ACC112 (cell line): Measurements from ENCODE around the gene LRFN3.
"Not testable (repeated sequence)": the region's sequence is repeated elsewhere in the genome, so short reads cannot be mapped to it uniquely, and the experiment has no call there.

Source experiments
- H2AFZ ChIP-seq: fragments of 200-600 bp; sonication (generic); one replicate; pipeline ENCODE4 v1.6.0; 2017; ENCODE audit warnings: antibody characterized with exemption, low read length; ENCODE audit not compliant: unreplicated experiment
- H3K27ac ChIP-seq: fragments of 200-600 bp; sonication (generic); 2 replicates; pipeline ENCODE4 v1.5.1; 2014; ENCODE audit warnings: low read depth, mild to moderate bottlenecking, antibody characterized with exemption, low read length, moderate library complexity
- H3K27me3 ChIP-seq: fragments of 200-600 bp; sonication (generic); 2 replicates; pipeline ENCODE4 v1.6.1; 2014; ENCODE audit warnings: mild to moderate bottlenecking, antibody characterized with exemption, low read length, moderate library complexity, mixed read lengths; ENCODE audit not compliant: insufficient read depth
- H3K36me3 ChIP-seq: fragments of 200-600 bp; sonication (generic); 2 replicates; pipeline ENCODE4 v1.6.1; 2016; ENCODE audit warnings: mild to moderate bottlenecking, antibody characterized with exemption, low read length, moderate library complexity, mixed read lengths; ENCODE audit not compliant: insufficient read depth
- H3K4me1 ChIP-seq: fragments of 200-600 bp; sonication (generic); one replicate; pipeline ENCODE4 v1.6.1; 2016; ENCODE audit warnings: low read length, mixed read lengths; ENCODE audit not compliant: insufficient read depth, unreplicated experiment, control insufficient read depth
- H3K4me3 ChIP-seq: fragments of 200-600 bp; sonication (generic); 2 replicates; pipeline ENCODE4 v1.5.1; 2014; ENCODE audit warnings: mild to moderate bottlenecking, low read depth, low read length
- H3K79me2 ChIP-seq: fragments of 200-600 bp; sonication (generic); one replicate; pipeline ENCODE4 v1.6.0; 2016; ENCODE audit warnings: low read length; ENCODE audit not compliant: control insufficient read depth, unreplicated experiment, insufficient read depth

LRFN3 gene

DNA sequence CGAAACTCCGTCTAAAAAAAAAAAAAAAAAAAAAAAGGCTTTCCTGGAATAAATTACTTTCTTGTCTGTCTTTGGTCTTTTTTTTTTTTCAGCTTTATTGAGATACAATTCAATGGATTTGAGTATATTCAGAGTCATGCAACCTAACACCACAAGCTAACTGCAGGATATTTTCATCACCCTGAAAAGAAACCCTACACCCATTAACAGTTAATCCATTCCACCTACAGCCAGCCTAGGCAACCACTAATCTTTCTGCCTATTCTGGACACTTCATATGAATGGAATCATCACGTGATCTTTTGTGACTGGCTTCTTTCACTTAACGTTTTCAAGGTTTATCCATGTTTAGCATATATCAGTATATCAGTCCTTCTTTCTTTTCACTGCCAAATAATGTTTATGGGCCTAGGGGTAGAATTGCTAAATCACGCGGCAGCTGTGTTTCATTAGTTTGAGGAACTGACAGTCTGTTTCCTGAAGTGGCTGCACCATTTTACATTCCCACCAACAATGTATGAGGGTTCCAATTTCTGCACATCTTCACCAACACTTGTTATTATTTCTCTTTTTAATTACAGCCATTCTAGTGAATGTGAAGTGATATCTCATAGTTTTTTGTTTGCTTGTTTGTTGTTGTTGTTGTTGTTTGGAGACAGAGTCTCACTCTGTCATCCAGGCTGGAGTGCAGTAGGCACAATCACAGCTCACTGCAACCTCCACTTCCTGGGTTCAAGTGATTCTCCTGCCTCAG lies 19.9 kb downstream of the LRFN3 start:
- no peaks in the 10 kb centered on the region for H3K79me2 ChIP-seq
- H3K4me1 ChIP-seq: no peaks in the 10 kb centered on the region
- no peak overlapping the region for H3K27ac ChIP-seq
- H2AFZ ChIP-seq: no peak overlapping the region
- H3K36me3 ChIP-seq: no peaks in the 10 kb centered on the region
- no peak overlapping the region for H3K4me3 ChIP-seq
- H3K27me3 ChIP-seq: peaks cover 30% of the 10 kb centered on the region

DNA sequence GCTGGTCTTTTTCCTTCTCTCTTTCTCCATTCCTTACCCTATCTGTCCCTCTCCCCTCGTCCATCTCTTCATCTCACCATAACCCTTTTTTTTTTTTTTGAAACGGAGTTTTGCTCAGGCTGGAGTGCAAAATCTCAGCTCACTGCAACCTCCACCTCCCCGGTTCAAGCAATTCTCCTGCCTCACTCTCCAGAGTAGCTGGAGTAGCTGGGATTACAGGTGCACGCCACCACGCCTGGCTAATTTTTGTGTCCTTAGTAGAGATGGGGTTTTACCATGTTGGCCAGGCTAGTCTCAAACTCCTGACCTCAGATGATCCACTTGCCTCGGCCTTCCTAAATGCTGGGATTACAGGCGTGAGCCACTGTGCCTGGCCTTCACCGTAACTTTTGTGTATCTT lies 21.2 kb downstream of the LRFN3 start:
- not testable (repeated sequence) for H3K4me1 ChIP-seq, H3K79me2 ChIP-seq, H3K27ac ChIP-seq, H2AFZ ChIP-seq, H3K4me3 ChIP-seq, H3K36me3 ChIP-seq
- peaks cover 30% of the 10 kb centered on the region for H3K27me3 ChIP-seq

DNA sequence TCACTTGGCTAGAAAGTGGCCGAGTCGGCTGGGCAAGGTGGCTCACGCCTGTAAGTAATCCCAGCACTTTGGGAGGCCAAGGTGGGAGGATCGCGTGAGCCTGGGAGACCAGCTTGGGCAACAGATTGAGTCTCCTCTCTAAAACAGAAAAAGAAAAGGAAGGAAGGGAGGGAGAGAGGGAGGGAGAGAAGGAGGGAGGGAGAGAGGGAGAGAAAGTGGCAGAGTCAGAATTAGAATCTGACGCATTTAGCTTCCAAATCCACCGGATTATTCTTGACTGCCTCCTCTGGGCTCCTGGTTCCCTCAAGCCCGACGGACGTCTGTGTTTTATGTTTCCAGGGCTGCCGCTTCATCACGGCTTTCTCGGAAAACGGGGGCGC lies 22.5 kb downstream of the LRFN3 start:
- H3K36me3 ChIP-seq: no peaks in the 10 kb centered on the region
- no peaks in the 10 kb centered on the region for H3K79me2 ChIP-seq
- no peak overlapping the region for H3K4me3 ChIP-seq
- no peaks in the 10 kb centered on the region for H3K4me1 ChIP-seq
- no peak overlapping the region for H2AFZ ChIP-seq
- no peak overlapping the region for H3K27ac ChIP-seq
- peaks cover 30% of the 10 kb centered on the region for H3K27me3 ChIP-seq

DNA sequence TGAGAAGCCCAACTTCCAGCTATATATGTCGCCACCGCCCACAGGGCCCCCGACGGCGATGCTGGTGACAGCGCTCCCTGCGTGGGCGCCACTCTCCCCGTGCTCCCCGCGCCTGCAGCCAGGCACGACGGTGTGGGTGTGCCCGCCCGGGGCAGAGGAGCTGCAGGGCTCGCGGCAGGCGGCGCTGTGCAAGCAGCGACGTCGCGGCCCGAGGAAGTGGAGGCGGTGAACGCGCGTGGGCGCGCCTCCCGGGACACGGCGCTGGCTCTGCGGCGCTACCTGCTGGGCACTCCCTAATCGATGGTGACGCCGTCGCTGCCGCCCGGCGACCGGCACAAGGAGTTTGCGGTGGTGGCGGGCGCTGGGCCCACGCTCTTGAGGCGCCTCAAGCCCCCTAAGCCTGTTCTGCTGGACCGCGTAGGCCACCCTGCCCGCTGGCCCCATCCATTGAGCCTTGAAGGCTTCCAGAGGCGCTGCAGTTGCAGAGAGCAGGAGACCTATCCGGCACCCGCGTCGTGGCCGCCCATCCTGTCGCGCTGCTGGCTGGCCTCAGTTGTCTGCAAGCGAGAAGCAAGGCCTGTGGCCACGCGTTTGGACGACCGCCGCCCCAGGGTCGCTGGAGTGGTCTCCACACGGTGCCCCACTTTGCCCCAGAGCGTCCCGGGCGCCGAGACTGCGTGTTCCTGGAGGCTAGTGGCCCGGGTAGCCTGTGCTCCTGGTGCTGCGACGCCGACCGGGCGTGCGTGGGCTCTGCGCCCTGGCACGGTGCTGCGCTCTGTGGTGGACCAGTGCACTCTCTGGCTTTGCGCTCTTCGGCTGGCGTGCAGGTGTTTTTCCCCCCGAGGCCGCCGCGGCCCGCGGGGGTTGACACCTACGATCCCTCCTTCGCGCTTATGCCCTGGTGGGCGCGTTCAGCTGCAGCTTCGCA lies 23.1 kb downstream of the LRFN3 start:
- Histone ChIP-seq H3K27me3 (peaks cover 30% of the 10 kb centered on the region), H3K79me2 (no peaks in the 10 kb centered on the region), H3K36me3 (no peaks in the 10 kb centered on the region), H2AFZ (no peak overlapping the region), H3K4me1 (no peaks in the 10 kb centered on the region), H3K4me3 (no peak overlapping the region), H3K27ac (no peak overlapping the region)

DNA sequence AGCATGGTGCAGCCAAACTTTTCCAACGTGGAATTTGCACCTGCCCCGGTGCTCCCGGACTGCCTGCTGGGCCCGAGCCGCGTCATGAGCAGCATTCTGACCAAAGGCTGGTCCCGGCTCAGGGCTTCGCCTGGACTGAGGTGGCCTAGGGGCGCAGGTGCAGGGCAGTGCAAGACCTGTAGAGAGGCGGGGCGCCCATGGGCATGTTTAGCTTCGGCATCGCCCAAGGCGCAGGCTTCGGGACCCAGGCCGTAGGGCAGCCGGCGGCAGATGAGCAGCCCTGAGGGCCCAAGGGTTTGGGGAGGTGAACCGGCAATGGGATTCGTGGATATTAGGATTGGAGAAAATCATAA lies 23.8 kb downstream of the LRFN3 start:
- Histone ChIP-seq H3K27ac (no peak overlapping the region), H3K79me2 (no peaks in the 10 kb centered on the region), H2AFZ (no peak overlapping the region), H3K4me3 (no peak overlapping the region), H3K36me3 (no peaks in the 10 kb centered on the region), H3K4me1 (no peaks in the 10 kb centered on the region), H3K27me3 (peaks cover 31% of the 10 kb centered on the region)

DNA sequence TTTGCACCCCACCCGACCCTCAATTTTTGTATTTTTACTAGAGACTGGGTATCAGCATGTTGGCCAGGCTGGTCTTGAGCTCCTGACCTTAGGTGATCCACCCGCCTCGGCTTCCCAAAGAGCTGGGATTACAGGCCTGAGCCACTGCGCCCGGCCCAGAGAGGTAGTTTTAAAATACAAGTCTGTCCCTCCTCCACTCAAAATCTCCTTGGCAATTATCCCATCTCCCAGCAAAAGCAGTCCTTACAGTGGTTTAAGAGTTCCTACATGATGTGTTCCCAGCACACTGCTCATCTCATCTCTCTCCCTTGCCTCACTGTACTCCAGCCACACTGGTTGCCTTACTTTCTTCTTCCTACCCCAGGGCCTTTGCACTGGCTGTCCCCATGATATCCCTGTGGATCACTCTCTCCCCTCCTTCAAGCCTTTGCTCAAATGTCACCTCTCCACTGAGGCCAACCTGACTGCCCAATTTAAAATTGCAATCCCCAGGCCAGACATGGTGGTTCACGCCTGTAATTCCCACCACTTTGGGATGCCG lies 24.3 kb downstream of the LRFN3 start:
- Histone ChIP-seq H3K36me3 (no peaks in the 10 kb centered on the region), H3K27me3 (peaks cover 33% of the 10 kb centered on the region), H3K4me1 (no peaks in the 10 kb centered on the region), H3K79me2 (no peaks in the 10 kb centered on the region), H3K27ac (no peak overlapping the region), H3K4me3 (no peak overlapping the region), H2AFZ (no peak overlapping the region)

DNA sequence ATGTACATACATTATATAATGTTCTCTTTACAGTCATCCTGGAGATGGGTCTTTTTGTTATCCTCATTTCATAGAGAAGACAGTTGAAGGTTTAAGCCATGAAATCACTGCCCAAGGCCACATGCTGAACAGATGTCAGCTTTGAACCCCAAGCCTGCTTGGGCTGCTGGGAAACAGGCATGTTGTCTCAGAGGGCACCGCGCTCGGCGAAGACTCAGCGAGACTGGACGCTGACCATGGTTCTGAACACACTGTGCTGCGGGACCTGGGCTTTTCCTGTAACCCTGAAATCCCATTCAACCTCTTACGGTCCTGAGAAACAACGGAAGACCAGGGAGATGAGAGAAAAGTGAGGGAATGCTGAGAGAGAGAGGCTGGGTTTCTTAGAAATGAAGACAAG lies 27.3 kb downstream of the LRFN3 start:
- H2AFZ ChIP-seq: no peak overlapping the region
- H3K36me3 ChIP-seq: no peaks in the 10 kb centered on the region
- peaks cover 26% of the 10 kb centered on the region for H3K27me3 ChIP-seq
- no peaks in the 10 kb centered on the region for H3K4me1 ChIP-seq
- H3K79me2 ChIP-seq: no peaks in the 10 kb centered on the region
- no peak overlapping the region for H3K4me3 ChIP-seq
- H3K27ac ChIP-seq: no peak overlapping the region

DNA sequence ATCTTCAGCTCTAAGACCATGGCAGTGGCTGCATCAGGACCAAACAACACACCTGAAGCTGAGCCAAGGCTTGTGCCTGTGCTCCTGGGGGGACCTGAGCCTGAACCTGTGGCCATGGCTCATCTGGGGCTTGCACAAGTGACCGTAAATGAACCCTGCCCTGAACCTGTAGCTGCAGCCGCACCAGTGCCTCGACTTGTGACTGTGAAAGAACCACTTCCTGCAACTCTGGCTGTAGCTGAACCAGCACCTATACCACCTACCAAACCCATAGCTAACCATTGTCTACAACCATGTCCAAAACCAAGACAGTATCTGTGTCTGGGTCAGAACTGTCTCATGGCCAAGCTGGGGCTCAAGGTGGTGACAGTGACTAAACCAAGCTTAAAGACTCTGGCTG lies 30.6 kb downstream of the LRFN3 start:
- no peaks in the 10 kb centered on the region for H3K4me1 ChIP-seq
- H3K4me3 ChIP-seq: no peak overlapping the region
- H3K27me3 ChIP-seq: 0 out of 2 replicates have a peak, but pooled peaks cover 7% of the 10 kb centered on the region
- H2AFZ ChIP-seq: no peak overlapping the region
- no peaks in the 10 kb centered on the region for H3K36me3 ChIP-seq
- H3K79me2 ChIP-seq: no peaks in the 10 kb centered on the region
- H3K27ac ChIP-seq: no peak overlapping the region

DNA sequence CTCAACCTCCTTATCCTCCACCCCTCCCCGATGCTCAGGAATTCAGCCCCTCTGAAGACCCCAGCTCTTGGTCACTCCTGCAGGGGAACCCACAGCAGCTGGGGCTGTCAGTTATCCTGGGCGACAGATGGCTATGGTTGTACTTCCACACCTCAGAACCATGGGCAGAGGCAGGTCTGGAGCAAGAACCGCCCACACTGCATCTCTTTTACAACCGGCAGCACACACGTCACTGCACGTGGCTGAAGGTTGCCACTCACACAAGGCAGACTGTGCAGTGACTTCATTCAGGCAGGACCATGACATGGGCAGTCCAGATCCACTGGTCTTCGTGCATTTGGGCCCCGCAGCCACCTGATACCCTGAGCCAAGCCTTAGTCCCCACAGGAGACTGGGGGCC lies 37.3 kb downstream of the LRFN3 start:
- Histone ChIP-seq H3K36me3 (no peaks in the 10 kb centered on the region), H3K4me3 (no peak overlapping the region), H3K79me2 (no peaks in the 10 kb centered on the region), H2AFZ (no peak overlapping the region), H3K27me3 (peaks cover 4% of the 10 kb centered on the region; the same call in 1 of the 2 replicates), H3K27ac (no peak overlapping the region), H3K4me1 (no peaks in the 10 kb centered on the region)

DNA sequence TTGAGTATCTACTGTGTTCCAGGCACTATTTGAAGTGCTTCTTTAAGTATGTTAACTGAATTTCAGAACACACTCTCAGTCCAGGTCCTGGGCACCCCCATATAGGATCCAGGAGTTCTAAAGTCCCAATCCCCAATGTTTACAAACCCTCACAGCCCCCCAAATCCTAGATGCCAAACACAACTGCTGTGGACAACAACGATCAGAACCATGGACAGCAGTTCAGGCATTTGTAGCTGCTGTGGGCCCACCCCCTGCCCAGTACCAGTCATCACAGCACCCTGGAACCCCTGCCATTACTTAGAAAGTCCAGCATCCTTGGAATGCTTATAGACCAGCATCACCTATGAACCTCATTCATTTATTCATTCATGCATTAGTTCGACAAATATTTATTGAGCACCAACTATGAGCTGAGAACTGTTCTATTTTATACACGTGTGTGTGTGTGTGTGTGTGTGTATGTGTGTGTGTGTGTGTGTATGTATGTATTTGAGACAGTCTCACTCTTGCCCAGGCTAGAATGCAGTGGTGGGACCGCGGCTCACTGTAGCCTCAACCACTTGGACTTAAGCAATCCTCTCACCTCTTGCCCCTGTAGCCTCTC lies 39.5 kb downstream of the LRFN3 start:
- Histone ChIP-seq H3K36me3 (no peaks in the 10 kb centered on the region), H3K27ac (no peak overlapping the region), H3K79me2 (no peaks in the 10 kb centered on the region), H3K4me1 (no peaks in the 10 kb centered on the region), H3K4me3 (no peak overlapping the region), H3K27me3 (no peaks in the 10 kb centered on the region; the same call in 1 of the 2 replicates), H2AFZ (no peak overlapping the region)
